A549 (cell line): ENCODE measurements around the gene TREH. TPM values are rescaled to one million over a fixed set of nuclear protein-coding genes. Genes with fewer than 3 reads are reported as not detected.

Source experiments
- ATAC-seq, 2 experiments: fragments of 200-7000 bp in 1 of 2; fragments of >200 bp in 1 of 2; cut with Nextera tagmentation in 1 of 2; cut with Tn5 transposase in 1 of 2; 3 replicates each; pipeline versions ENCODE4 v1.8.0 to v1.9.1; 2018 to 2020; ENCODE audit warnings: mild to moderate bottlenecking in 1 of 2, moderate library complexity in 1 of 2
- CTCF ChIA-PET: fragments of 300-600 bp; sonication (Branson Sonifier 250); formaldehyde crosslinking; extraction: SDS; loops from one replicate; lab custom pipeline; 2021; ENCODE audit warnings: antibody characterized with exemption, inconsistent platforms; lab: Yijun Ruan, JAX
- POLR2A ChIA-PET: fragments of 350-600 bp; formaldehyde crosslinking; extraction: SDS; loops from one replicate; lab custom pipeline; 2021; ENCODE audit warnings: antibody characterized with exemption, inconsistent platforms; lab: Yijun Ruan, JAX
- DNase-seq, 2 experiments: peaks; one replicate each; pipeline versions ENCODE4 v3.0.0 to v3.0.0-alpha.2; 2011 to 2016; ENCODE audit warnings: low read depth in 1 of 2, low spot score in 1 of 2
- FAIRE-seq: peaks from 2 replicates; lab custom pipeline; 2011; peaks lifted over from hg19 to GRCh38; lab: Jason Lieb, UNC
- H3K27ac ChIP-seq, 2 experiments: fragments of >200 bp; sonication (Bioruptor Twin); formaldehyde crosslinking; 3 replicates each; pipeline ENCODE4 v1.5.1; 2016 to 2017
- H3K4me1 ChIP-seq: fragments of >200 bp; sonication (Bioruptor Twin); formaldehyde crosslinking; 3 replicates; pipeline ENCODE4 v1.6.1; 2016
- H3K4me2 ChIP-seq: fragments of >200 bp; sonication (Bioruptor Twin); formaldehyde crosslinking; 3 replicates; pipeline ENCODE4 v1.6.1; 2016
- H3K4me3 ChIP-seq: fragments of >200 bp; sonication (Bioruptor Twin); formaldehyde crosslinking; 3 replicates; pipeline ENCODE4 v1.5.1; 2016
- H3K9me3 ChIP-seq: fragments of >200 bp; sonication (Bioruptor Twin); formaldehyde crosslinking; 3 replicates; pipeline ENCODE4 v1.6.1; 2016
- BHLHE40 ChIP-seq: IDR thresholded peaks from 2 replicates; pipeline ENCODE4 v1.6.1; 2012; ENCODE audit warnings: low read depth, low read length, inconsistent platforms
- EHF ChIP-seq: fragments of 250-450 bp; sonication (Bioruptor Pico); IDR thresholded peaks from 2 replicates; pipeline ENCODE4 v1.5.0; 2020; ENCODE audit warnings: mild to moderate bottlenecking
- ESRRA ChIP-seq: fragments of 150-350 bp; IDR thresholded peaks from 2 replicates; pipeline ENCODE4 v1.6.1; 2014; ENCODE audit warnings: mild to moderate bottlenecking, low read length, borderline replicate concordance
- FOSB ChIP-seq: fragments of 250-450 bp; sonication (Bioruptor Pico); IDR thresholded peaks from 2 replicates; pipeline ENCODE4 v1.5.0; 2020; ENCODE audit warnings: mild to moderate bottlenecking, moderate library complexity
- FOSL2 ChIP-seq, 2 experiments: fragments of 450-650 bp in 1 of 2; fragments of >200 bp in 1 of 2; sonication (Bioruptor Twin) in 1 of 2; formaldehyde crosslinking; IDR thresholded peaks; 2 replicates each; pipeline versions ENCODE4 v1.5.0 to v1.6.1; 2016 to 2020; ENCODE audit warnings: mild to moderate bottlenecking in 1 of 2, moderate library complexity in 1 of 2
- GATA3 ChIP-seq: IDR thresholded peaks from 2 replicates; pipeline ENCODE4 v1.6.1; 2012; ENCODE audit warnings: borderline replicate concordance
- HEYL ChIP-seq: fragments of 250-450 bp; sonication (Bioruptor Pico); IDR thresholded peaks from 2 replicates; pipeline ENCODE4 v1.8.0; 2021; ENCODE audit warnings: mild to moderate bottlenecking, moderate library complexity
- HOXB13 ChIP-seq: fragments of 250-450 bp; sonication (Bioruptor Pico); IDR thresholded peaks from 2 replicates; pipeline ENCODE4 v1.5.0; 2020; ENCODE audit warnings: low read depth, mild to moderate bottlenecking, moderate library complexity
- JUN ChIP-seq, 2 experiments: fragments of >200 bp; sonication (Bioruptor Twin); formaldehyde crosslinking; IDR thresholded peaks; 2 replicates in 1 of 2; 3 replicates in 1 of 2; pipeline ENCODE4 v1.6.1; 2016 to 2017
- MAFK ChIP-seq: fragments of 450-650 bp; IDR thresholded peaks from 2 replicates; pipeline ENCODE4 v1.6.1; 2014; ENCODE audit not compliant: partially characterized antibody
- MAZ ChIP-seq: fragments of 150-350 bp; IDR thresholded peaks from 2 replicates; pipeline ENCODE4 v1.6.1; 2014; ENCODE audit warnings: antibody characterized with exemption, low read depth, low read length, borderline replicate concordance
- MYC ChIP-seq: IDR thresholded peaks from 2 replicates; pipeline ENCODE4 v1.6.1; 2012; ENCODE audit warnings: mild to moderate bottlenecking, inconsistent platforms, low read length, improper control_type of control experiment, borderline replicate concordance
- POLR2A ChIP-seq: IDR thresholded peaks from 2 replicates; pipeline ENCODE4 v1.6.1; 2012; ENCODE audit warnings: mild to moderate bottlenecking, low read length
- RAD21 ChIP-seq, 2 experiments: fragments of >200 bp in 1 of 2; sonication (Bioruptor Twin) in 1 of 2; formaldehyde crosslinking in 1 of 2; IDR thresholded peaks in 1 of 2; conservative IDR thresholded peaks in 1 of 2; 2 replicates in 1 of 2; 3 replicates in 1 of 2; pipeline ENCODE4 v1.6.1; 2012 to 2018; ENCODE audit warnings: inconsistent platforms in 1 of 2
- RARB ChIP-seq: fragments of 250-450 bp; sonication (Bioruptor Pico); IDR thresholded peaks from 2 replicates; pipeline ENCODE4 v1.8.0; 2021; ENCODE audit warnings: mild to moderate bottlenecking, moderate library complexity
- RFX5 ChIP-seq: fragments of 450-650 bp; IDR thresholded peaks from 2 replicates; pipeline ENCODE4 v1.7.1; 2014; ENCODE audit warnings: antibody characterized with exemption, mild to moderate bottlenecking, moderate library complexity
- RNF2 ChIP-seq: fragments of 200-600 bp; sonication (generic); IDR thresholded peaks from 2 replicates; pipeline ENCODE4 v1.6.1; 2016; ENCODE audit warnings: low read depth, mild to moderate bottlenecking, antibody characterized with exemption, moderate library complexity, borderline replicate concordance
- SMC3 ChIP-seq: fragments of >200 bp; sonication (Bioruptor Twin); formaldehyde crosslinking; IDR thresholded peaks from 3 replicates; pipeline ENCODE4 v1.6.1; 2018; ENCODE audit warnings: inconsistent platforms
- SREBF2 ChIP-seq: fragments of 450-650 bp; IDR thresholded peaks from 2 replicates; pipeline ENCODE4 v1.6.1; 2014; ENCODE audit warnings: mild to moderate bottlenecking, moderate library complexity
- TFCP2L1 ChIP-seq: fragments of 250-450 bp; sonication (Bioruptor Pico); IDR thresholded peaks from 2 replicates; pipeline ENCODE4 v1.5.0; 2021; ENCODE audit warnings: mild to moderate bottlenecking
- ZC3H11A ChIP-seq: fragments of 450-650 bp; IDR thresholded peaks from 2 replicates; pipeline ENCODE4 v1.6.1; 2014; ENCODE audit warnings: antibody characterized with exemption, mild to moderate bottlenecking
- ZFP36 ChIP-seq: fragments of 450-650 bp; IDR thresholded peaks from 2 replicates; pipeline ENCODE4 v1.6.1; 2014; ENCODE audit warnings: borderline replicate concordance; ENCODE audit not compliant: partially characterized antibody
- ZNF302 ChIP-seq: fragments of 250-450 bp; sonication (Bioruptor Pico); IDR thresholded peaks from 2 replicates; pipeline ENCODE4 v1.9.0; 2021; ENCODE audit warnings: inconsistent platforms, mild to moderate bottlenecking, moderate library complexity
- ZSCAN20 ChIP-seq: fragments of 250-450 bp; sonication (Bioruptor Pico); IDR thresholded peaks from 2 replicates; pipeline ENCODE4 v1.8.0; 2022; ENCODE audit warnings: mild to moderate bottlenecking, moderate library complexity
- WGBS: methylation state at CpG from one replicate; pipeline ENCODE4 v1.1.6; 2017; ENCODE audit errors: missing lambda C conversion rate; 5-methylcytosine and 5-hydroxymethylcytosine counted together
- polyA plus RNA-seq, 4 experiments: library from polyadenylated mRNA; depleted of rRNA in 3 of 4; stranded (reverse); fragments of >200 nt; fragmentation: RNase III in 1 of 4; extraction: RNeasy Plus Mini Kit Qiagen cat#74134 plus additional on column Dnase treatment in 1 of 4; gene quantifications; 2 replicates in 3 of 4; 3 replicates in 1 of 4; pipeline ENCODE4 v1.2.3, GENCODE V29; 2011 to 2017
- TF ChIP-seq, protein P1 (sequence below): fragments of 150-350 bp; IDR thresholded peaks from 2 replicates; pipeline ENCODE4 v1.6.1; 2014; ENCODE audit warnings: low read depth, mild to moderate bottlenecking, low read length
- TF ChIP-seq, protein P2 (sequence below): fragments of 200-600 bp; sonication (generic); IDR thresholded peaks from 2 replicates; pipeline ENCODE4 v1.6.1; 2016; ENCODE audit warnings: antibody characterized with exemption, mild to moderate bottlenecking, moderate library complexity
- TF ChIP-seq, protein P3 (sequence below): IDR thresholded peaks from 2 replicates; pipeline ENCODE4 v1.6.1; 2012
- TF ChIP-seq, protein P4 (sequence below): fragments of 250-450 bp; sonication (Bioruptor Pico); IDR thresholded peaks from 2 replicates; pipeline ENCODE4 v1.5.0; 2021; ENCODE audit warnings: mild to moderate bottlenecking, moderate library complexity, borderline replicate concordance

TREH gene
- polyA plus RNA-seq, 2 of the 4 experiments (the other 2 are of a cell fraction), result 0.06 TPM; not detected in 1

DNA sequence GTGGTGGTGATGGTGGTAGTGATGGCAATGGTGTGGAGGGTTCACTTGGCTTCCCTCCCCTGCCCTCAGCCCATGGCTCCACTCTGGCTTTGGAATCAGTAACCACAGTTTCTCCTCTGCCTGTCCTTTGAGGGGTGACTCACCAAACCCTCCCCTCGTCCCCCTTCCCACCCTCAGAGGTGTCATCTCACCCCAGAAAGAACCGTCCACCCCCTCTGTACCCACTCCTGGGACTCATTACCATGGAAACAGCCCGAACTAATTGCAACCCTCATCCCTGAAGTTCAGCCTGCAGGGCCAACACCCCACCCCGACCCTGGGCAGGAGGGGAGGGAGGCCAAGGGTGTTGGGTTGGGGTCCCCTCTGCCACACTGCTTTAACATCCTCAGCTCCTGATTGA lies 45.5 kb downstream of the TREH start:
- peaks cover 5% of the 10 kb centered on the region; the same call in 2 of the 3 replicates for H3K4me1 ChIP-seq
- H3K4me2 ChIP-seq, result no peak overlapping the region
- no peak for FAIRE-seq

DNA sequence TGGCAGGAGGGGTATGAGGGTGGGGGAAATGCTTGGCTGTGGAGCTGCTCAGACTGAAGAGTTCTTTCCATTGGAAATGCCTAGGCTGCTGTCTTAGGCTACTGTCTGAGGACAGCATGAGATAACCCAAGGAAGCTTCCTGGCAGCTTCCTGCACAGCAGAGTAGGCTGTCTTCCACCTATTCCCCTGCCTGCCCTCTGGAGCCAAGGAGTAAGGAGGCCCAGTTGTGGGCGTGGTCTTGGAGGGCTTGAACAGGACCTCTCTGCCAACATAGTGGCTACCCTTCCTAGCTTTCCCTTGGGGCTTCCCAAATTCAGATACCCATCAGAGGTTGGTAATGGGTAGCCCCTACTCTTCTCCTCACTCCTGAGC lies 46.1 kb downstream of the TREH start:
- ChIA-PET CTCF (interaction anchor here (1.2 to 20.3 kb wide), 3 partner anchors 15 to 27 kb away, joined by 5 to 224 read pairs (median 7); partner anchors contain the start of gene PHLDB1), POLR2A (no interaction called here)
- DNase-seq (no peak), ATAC-seq (no peak), FAIRE-seq (no peak)
- no peak overlapping the region for H3K27ac ChIP-seq
- 67% methylated on average over 1 of the region's 1 CpG for WGBS
- no peak overlapping the region for H3K4me2 ChIP-seq
- H3K4me3 ChIP-seq, result no peak overlapping the region
- peaks cover 5% of the 10 kb centered on the region; the same call in 2 of the 3 replicates for H3K4me1 ChIP-seq
- H3K9me3 ChIP-seq, result no peaks in the 10 kb centered on the region
- TF ChIP-seq SMC3, result no peak
- TF ChIP-seq RARB (CRISPR knock-in tag), result no peak
- TF ChIP-seq EHF (CRISPR knock-in tag), result no peak
- no peak for TF ChIP-seq RFX5
- TF ChIP-seq MAFK, result no peak
- no peak for TF ChIP-seq HEYL (CRISPR knock-in tag)
- no peak for TF ChIP-seq MAZ
- no peak for TF ChIP-seq JUN (IDR thresholded peaks at IDR 0.05)
- no peak for TF ChIP-seq POLR2A
- TF ChIP-seq RNF2, result no peak
- TF ChIP-seq SREBF2, result no peak
- TF ChIP-seq, protein P1, sequence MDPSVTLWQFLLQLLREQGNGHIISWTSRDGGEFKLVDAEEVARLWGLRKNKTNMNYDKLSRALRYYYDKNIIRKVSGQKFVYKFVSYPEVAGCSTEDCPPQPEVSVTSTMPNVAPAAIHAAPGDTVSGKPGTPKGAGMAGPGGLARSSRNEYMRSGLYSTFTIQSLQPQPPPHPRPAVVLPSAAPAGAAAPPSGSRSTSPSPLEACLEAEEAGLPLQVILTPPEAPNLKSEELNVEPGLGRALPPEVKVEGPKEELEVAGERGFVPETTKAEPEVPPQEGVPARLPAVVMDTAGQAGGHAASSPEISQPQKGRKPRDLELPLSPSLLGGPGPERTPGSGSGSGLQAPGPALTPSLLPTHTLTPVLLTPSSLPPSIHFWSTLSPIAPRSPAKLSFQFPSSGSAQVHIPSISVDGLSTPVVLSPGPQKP, result no peak
- TF ChIP-seq, protein P2, sequence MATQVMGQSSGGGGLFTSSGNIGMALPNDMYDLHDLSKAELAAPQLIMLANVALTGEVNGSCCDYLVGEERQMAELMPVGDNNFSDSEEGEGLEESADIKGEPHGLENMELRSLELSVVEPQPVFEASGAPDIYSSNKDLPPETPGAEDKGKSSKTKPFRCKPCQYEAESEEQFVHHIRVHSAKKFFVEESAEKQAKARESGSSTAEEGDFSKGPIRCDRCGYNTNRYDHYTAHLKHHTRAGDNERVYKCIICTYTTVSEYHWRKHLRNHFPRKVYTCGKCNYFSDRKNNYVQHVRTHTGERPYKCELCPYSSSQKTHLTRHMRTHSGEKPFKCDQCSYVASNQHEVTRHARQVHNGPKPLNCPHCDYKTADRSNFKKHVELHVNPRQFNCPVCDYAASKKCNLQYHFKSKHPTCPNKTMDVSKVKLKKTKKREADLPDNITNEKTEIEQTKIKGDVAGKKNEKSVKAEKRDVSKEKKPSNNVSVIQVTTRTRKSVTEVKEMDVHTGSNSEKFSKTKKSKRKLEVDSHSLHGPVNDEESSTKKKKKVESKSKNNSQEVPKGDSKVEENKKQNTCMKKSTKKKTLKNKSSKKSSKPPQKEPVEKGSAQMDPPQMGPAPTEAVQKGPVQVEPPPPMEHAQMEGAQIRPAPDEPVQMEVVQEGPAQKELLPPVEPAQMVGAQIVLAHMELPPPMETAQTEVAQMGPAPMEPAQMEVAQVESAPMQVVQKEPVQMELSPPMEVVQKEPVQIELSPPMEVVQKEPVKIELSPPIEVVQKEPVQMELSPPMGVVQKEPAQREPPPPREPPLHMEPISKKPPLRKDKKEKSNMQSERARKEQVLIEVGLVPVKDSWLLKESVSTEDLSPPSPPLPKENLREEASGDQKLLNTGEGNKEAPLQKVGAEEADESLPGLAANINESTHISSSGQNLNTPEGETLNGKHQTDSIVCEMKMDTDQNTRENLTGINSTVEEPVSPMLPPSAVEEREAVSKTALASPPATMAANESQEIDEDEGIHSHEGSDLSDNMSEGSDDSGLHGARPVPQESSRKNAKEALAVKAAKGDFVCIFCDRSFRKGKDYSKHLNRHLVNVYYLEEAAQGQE, result no peak
- no peak for TF ChIP-seq ZSCAN20 (CRISPR knock-in tag)
- TF ChIP-seq ZNF302 (CRISPR knock-in tag), result no peak
- TF ChIP-seq ZFP36, result no peak

More for the DNA sequence above, 45.5 kb downstream of the TREH start:
- DNase-seq (no peak), ATAC-seq (no peak)
- Histone ChIP-seq H3K9me3 (no peaks in the 10 kb centered on the region), H3K4me3 (no peak overlapping the region), H3K27ac (no peak overlapping the region)
- 83% methylated on average over 4 of the region's 4 CpGs for WGBS
- POLR2A ChIA-PET, result no interaction called here
- CTCF ChIA-PET, result interaction anchor here (1.1 to 20.3 kb wide), 4 partner anchors 9 to 28 kb away, joined by 3 to 224 read pairs (median 6); partner anchors contain the start of gene PHLDB1
- TF ChIP-seq POLR2A (no peak), FOSB (CRISPR knock-in tag) (no peak), GATA3 (no peak), TFCP2L1 (CRISPR knock-in tag) (no peak), MYC (no peak), RAD21 (conservative IDR thresholded peaks at IDR 0.05 in 1 of 2, IDR thresholded peaks at IDR 0.05 in 1 of 2) (no peak), ESRRA (no peak), FOSL2 (IDR thresholded peaks at IDR 0.05) (no peak), FOSL2 (CRISPR knock-in tag; IDR thresholded peaks at IDR 0.05) (no peak), BHLHE40 (no peak), ZC3H11A (no peak), ZSCAN20 (CRISPR knock-in tag) (no peak), RNF2 (no peak), HEYL (CRISPR knock-in tag) (no peak), HOXB13 (CRISPR knock-in tag) (no peak)
- TF ChIP-seq, protein P3, sequence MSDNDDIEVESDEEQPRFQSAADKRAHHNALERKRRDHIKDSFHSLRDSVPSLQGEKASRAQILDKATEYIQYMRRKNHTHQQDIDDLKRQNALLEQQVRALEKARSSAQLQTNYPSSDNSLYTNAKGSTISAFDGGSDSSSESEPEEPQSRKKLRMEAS, result no peak
- TF ChIP-seq, protein P4, sequence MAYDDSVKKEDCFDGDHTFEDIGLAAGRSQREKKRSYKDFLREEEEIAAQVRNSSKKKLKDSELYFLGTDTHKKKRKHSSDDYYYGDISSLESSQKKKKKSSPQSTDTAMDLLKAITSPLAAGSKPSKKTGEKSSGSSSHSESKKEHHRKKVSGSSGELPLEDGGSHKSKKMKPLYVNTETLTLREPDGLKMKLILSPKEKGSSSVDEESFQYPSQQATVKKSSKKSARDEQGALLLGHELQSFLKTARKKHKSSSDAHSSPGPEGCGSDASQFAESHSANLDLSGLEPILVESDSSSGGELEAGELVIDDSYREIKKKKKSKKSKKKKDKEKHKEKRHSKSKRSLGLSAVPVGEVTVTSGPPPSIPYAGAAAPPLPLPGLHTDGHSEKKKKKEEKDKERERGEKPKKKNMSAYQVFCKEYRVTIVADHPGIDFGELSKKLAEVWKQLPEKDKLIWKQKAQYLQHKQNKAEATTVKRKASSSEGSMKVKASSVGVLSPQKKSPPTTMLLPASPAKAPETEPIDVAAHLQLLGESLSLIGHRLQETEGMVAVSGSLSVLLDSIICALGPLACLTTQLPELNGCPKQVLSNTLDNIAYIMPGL (CRISPR knock-in tag), result no peak
- TF ChIP-seq, protein P2, result no peak
- TF ChIP-seq, all 56 proteins: peak for 0
